OCI-M2 (cell line): ENCODE data around the gene BASP1.
A peak's percentile ranks its signal among the peaks of the same experiment; 100 is the strongest.
"Not testable (repeated sequence)": the region's sequence is repeated elsewhere in the genome, so short reads cannot be mapped to it uniquely, and the experiment has no call there.

ENCODE experiments used
- DNase-seq: peaks from one replicate; lab custom pipeline; 2025; ENCODE audit not compliant: unreplicated experiment; lab: John Stamatoyannopoulos, UW

The BASP1 gene

DNA sequence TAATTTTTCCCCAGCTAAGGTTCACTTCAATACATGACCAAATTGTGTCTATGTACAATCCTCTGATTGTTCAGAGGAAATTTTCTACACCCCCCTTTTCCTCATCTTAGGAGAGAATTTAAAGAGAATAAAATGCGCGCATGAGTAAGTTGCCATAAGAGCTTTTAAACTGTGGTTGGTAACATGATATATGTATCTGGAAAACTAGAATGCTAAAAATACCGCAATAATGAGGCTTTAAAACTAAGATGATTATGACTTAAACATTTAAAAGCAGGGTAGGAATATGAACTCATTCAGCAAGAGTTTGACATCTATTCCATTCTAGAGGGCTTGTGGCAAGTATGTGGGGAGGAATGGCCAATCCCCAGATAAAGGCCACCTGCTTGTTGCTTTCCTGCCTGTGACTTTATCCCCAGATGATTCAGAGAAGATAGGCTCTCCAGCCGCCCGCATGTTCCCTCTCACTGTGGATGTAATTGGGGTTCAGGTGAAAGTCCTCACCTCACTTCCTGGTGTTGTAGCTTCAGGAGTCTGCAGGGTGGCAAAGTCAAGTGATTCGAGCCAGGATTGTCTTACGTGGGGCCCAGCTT, 26.5 kb upstream of the BASP1 start:
- DNase-seq: no peak

DNA sequence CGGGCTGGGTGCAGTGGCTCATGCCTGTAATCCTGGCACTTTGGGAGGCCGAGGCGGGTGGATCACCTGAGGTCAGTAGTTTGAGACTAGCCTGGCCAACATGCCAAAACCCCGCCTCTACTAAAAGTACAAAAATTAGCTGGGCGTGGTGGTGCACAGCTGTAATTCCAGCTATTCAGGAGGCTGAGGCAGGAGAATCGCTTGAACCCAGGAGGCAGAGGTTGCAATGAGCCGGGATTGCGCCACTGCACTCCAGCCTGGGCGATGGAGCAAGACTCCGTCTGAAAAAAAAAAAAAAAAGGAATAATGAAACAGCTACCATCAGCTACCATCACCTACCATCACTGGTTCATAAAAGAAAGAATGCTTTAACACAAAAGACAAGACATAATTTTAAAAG, 25.9 kb upstream of the BASP1 start:
- not testable (repeated sequence) for DNase-seq

DNA sequence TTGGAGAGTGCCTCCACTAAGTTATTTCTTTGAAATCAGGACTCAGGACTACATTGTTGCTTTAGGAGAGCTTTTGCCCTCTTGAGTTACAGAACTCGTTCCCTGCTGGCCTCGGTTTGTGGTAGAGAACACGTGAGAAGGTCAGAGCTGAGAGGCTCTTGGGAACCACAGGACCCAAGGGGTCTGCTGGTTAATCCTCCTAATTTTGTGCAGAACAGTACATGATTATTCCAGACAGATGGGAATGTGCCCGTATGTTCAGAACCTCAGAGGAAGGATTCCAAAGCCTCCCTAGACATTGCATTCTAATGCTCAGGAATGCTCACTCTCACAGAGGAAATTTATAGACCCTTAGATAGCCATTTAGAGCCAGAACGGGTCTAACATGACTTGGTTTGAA, 25.2 kb upstream of the BASP1 start:
- no peak for DNase-seq

DNA sequence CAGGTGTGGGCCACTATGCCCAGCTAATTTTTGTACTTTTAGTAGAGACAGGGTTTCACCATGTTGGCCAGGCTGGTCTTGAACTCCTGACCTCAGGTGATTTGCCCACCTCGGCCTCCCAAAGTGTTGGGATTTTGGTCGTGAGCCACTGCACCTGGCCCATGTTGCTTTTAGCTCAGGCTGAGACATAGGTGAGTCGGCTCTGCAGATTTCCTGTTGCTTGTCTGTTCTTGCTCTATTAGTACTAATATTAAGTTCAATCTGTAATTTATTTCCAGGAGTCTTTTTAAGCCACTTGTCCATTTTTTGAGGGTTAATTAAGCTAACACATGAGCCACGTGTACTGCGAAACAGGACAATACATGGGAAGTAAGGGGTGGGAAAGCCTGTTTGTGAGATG, 21.4 kb upstream of the BASP1 start:
- DNase-seq: no peak

GRCh38 chr5:17196697-17197096, 20.7 kb upstream of the BASP1 start:
- no peak for DNase-seq

- peak; percentile 70 for DNase-seq
Measured at GRCh38 chr5:17203329-17204132, 13.9 kb upstream of the BASP1 start.

DNA sequence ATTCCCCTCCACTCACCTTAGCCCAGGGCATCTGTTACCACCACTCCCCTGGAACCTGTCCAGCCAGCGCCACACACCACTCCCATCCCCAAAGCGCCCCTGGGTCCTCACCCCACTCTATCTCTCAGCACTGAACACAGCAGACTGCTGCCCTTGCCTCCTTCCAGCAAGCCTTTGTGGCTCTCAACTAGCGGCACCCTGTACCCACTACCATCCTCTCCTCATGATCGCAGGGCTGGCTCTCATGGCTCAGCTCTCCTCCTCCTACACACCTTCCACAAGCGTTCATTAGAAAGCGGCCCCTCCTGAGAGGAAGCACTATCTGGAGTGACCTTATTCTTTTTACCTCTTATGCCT, 13.3 kb upstream of the BASP1 start:
- DNase-seq: no peak

DNA sequence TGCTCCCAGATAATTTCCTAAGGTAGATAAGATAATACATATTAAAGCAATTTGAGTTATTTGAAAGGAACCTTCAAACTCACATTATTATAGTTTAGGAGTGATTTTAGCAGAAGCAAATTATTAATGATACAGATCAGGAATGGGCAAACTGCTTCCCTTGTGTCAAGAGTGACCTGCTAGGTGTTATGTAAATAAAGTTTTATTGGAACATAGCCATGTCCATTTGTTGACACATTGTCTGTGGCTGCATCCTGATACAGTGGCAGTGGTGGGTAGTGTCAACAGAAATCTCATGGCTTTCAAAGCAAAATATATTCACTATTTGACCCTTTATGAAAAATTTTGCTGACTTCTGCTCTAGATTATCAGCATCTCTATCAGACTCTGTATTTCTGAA, 11.4 kb upstream of the BASP1 start:
- DNase-seq: no peak

GRCh38 chr5:17212191-17212590, 5.2 kb upstream of the BASP1 start:
- DNase-seq: no peak

DNA sequence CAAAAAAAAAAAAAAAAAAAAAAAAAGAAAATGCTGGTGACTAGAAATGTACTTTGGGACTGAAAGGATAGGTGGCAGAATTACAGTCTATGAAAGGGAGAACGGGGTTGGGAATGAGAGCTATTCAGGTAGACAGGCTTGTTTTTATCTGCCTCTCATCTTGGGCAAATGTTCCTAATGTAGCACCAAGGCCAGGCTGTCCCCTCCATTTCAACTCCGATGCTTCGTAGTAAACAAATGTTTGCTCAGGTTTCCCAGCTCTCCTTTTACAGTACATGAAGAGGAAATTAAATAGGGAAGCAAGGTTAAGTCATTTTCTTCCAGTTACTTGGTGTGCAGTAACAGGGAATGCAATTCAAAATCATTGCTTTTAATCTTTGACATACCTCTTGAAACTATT, 4.4 kb upstream of the BASP1 start:
- no peak for DNase-seq

- DNase-seq: no peak
Measured at GRCh38 chr5:17213938-17214337, 3.5 kb upstream of the BASP1 start.

GRCh38 chr5:17214893-17215292, 2.5 kb upstream of the BASP1 start:
- DNase-seq: no peak

GRCh38 chr5:17215361-17215760, 2.1 kb upstream of the BASP1 start:
- no peak for DNase-seq

- DNase-seq: peak; percentile 23
Measured at GRCh38 chr5:17216176-17216973, 1.1 kb upstream of the BASP1 start.

DNA sequence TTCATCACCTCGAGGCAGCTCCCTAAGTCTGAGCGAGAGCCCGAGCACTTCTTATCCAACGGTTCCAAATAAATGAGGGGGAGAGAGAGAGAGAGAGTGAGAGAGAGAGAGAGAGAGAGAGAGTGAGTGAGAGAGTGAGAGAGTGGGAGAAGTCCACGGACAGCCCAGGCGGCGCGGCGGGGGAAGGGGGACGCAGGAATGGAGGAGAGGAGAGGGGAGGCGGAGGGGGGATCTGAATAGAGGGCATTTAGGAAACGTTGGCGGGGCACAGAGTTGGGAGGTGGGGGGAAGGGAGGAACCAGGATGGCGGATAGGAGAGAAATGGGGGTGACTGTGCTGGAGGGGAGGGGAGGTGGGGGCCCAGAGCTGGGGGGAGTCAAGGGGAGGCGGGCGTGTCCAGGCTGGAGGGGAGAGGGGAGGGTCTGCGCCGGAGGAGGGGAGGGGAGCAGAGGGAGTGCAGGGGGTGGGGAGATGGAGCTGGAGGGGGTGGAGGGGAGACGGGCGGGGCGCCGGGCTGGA, 398 bp upstream of the BASP1 start:
- no peak for DNase-seq

DNA sequence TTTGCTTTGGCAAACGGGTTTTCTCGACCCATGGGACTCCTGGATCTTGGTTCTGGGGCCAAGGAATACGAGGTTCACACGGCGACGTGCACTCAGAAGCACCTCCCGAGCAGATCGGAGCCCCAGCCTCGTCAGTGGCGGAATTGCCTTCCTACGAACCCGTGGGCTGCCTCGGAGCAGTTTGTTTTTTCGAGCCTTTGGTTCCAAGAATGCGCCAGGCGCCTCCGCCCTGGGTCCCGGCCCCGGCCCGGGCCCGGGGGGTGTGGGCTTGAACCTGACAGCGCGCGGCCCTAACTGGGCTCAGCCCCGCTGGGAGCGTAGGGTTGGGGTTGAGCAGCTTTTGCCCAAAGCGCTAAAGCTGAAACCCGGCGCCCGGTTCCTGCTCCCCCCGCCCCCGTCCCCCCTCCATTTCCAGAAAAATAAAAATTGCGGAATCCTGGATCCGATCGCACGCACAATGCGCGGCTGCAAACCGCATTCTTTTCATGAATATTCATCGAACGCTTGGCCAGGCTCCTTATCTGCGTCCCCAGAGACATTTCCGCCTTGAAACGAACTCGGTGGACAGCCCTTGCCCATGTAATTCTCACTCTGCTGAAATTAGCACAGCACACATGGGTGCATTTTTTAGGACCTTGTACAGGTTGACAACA, 1.0 kb downstream of the BASP1 start:
- DNase-seq: no peak

DNA sequence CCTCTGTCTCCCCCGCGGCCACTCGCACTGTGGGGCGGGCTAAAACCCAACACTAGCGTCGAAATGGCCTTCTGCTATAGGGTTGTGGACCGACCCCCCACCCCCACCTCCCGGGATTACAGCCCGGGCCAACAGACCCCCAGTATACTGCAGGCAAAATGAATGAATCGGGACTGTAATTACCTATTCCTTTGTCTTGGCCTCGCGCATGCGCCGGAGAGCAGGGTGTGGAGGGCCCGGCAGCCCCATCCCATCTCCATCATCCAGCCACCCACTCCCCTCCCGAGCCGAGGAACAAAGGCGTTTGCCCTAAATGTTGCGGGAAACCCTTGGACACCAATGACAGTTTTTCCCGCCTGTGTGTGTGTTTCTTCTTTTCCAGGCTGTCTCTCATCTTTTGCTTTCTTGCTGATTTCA, 1.6 kb downstream of the BASP1 start:
- DNase-seq: no peak

DNA sequence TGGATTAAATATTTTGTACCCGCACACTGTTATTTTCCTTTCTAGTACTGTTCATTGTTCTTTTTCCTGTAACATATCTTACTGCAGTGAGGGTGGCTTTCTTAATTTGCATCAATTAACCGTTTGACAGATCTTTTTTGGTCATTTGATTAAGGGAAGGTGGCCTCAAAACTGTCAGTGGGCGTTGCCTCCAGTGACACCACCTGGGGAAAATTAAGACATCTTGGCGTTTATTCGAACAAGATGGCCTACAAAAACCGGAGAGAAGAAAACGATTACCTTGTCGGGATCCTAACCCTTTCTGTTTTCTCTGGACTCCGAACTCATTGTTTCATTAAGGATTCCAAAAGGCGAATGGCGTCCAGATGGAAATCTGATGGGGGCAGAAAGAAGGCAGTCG, 2.0 kb downstream of the BASP1 start:
- no peak for DNase-seq

DNA sequence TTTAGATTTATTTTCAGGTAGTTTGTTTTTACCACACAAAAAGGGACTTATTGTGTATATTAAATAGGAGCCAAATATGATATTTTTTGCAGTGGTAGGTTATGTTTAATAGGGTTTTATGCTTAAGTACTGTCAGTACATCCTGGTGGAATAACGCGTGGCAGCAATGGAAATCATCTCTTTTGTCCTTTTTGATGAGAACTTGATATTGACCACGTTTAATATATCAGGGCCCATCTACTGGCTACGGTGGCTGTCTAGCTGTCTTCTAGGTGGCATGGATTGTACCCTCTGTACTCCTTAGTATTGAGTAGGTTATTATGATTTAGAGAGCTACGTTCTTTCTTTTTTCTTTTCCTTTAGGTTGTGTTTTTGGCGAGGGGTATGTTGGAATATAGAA, 2.6 kb downstream of the BASP1 start:
- no peak for DNase-seq

- DNase-seq: no peak
Measured at GRCh38 chr5:17220469-17220868, 3.0 kb downstream of the BASP1 start.

DNA sequence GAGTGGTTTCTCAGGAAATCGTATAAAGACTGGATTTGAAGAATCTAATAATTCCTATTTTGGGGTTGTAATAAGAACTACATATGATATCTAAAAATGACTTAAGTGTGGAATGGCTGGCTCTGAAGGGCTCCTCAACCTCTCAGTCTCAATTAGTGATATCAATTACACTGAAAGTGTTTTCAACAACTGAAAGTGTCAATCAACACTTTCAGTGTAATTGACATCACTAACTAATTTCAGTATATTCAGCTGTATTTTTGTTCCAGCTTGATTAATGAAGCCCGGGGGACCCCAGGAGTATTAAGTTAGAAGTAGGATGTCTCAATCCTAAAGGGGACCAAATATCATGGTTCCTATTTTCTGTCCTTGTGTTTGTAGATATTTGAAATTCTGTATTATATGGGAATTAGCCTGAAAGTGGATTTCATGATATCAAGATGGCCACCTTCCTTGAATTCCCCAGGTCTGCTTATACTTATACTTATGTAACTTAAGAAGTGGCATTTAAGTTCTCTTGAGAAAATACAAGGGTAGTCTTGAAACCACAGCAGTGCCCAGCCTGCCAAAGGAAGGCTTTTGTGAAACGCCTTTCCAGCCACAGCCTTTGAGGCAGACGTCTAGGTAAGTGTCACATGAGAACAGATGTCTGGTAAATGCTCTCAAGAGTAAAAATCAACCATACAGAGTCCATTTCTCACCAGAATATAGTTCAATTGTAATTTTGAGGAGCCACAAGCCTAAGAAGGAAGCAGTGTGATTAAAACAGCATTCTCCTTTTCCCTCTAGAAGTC, 4.6 kb downstream of the BASP1 start:
- no peak for DNase-seq
